Activated CD4-positive, alpha-beta T cell treated with anti-CD3 and anti-CD28 coated beads for 48 hours (primary cell): ENCODE data around the gene ARMC2.
"Not testable (repeated sequence)": the region's sequence is repeated elsewhere in the genome, so short reads cannot be mapped to it uniquely, and the experiment has no call there.

ENCODE experiments used
- DNase-seq: peaks from one replicate; pipeline ENCODE4 v3.0.0-alpha.2; 2020

Gene ARMC2

DNA sequence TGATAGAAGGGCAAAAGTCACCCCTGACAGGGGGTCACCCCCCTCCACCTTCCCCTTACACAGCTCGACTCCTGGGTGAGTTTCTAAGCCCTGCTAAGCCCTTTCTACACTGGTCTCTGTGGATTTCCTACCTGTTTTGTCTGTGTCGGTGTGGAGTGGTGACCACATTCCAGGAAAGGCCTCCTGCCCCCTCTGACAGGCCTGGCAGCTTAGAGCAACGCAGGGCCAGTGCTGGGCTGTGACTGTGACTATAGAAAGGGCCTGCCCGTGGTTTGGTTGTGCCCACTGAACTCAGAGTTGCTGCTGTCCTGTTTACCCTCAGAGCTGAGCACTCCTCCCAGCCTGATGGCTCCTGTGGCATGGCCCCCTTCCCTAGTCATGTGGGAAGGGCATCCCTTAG lies 109.0 kb downstream of the ARMC2 start:
- no peak for DNase-seq

DNA sequence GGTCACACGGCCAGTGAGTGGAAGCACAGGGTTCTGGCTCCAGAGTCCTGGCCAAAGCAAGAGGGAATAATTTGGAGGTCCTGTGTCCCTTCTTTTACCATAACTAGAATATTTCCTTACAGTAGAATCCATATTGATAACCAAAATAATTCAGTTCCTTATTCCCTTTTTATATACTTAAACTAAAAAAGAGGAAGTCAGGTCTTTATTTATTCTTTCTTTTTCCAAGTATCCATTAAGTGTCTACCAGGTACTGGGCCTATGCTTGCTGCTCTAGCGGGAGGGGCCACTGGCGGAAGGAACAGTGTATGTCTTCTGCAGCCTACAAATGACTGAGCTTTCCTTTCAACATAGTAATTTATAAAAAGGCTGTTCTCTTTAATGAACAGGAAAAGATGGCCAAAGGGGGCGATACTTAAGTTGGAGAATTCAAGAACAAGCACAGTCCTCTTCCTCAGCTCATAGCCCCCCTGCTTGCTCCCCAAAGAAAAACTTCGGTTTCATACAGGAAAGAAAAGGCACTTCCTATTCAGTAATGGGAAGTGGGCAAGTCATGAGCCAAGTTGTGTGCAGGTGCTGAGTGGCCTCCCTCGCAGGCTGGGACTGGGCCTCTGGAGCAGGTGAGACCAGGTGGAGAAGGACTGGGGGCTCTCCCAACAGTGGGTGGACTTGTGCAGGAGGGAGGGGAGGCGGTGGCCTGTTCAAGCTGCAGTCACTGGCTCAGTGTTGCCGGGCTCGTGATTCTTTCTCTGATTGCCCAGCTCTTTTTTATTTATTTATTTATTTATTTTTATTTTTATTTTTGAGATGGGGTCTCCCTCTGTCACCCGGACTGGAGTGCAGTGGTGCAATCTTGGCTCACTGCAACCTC lies 110.9 kb downstream of the ARMC2 start:
- DNase-seq, result no peak

DNA sequence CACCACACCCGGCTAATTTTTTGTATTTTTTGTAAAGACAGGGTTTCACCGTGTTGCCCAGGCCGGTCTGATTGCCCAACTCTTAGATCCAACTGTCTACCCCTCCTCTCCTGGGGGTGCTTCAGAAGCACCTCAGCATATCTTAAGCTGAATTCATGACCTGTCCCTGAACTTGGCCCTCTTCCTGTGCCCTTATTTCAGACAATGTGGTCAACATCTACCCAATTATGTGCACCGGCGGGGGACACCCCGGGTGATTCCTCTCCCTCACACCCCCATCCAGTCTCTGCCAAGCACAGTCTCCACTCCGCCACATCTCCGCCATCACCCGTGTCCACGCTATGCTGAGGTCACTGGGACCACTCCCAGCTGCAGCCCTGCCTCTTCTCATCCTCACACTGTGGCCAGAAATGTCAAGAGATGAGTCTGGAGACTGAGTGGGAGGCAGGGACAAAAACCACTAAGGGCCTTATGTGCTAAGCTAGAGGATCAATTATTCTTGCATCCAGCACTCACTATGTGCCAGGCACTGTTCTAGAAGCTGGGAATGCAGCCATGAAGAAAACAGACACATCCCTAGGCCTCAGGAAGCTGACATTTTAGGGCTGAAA lies 111.9 kb downstream of the ARMC2 start:
- DNase-seq, result no peak

DNA sequence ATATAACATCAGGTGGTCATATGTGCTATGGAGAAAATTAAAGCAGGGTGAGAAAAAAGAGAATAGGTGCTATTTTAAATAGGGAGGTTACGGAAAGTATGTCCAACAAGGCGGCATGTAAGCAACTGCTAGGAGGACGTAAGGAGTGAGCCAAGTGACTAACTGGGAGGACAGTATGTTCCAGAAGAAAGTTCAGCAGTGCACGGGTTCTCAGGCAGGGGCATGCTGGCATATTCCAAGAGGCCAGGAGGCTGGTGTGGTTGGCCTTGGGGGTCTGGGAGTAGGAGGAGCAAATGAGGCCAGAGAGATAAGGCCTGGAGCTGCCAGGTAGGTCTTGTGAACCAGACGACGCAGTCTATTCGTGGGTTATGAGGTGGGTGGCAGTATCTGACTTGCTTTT lies 112.4 kb downstream of the ARMC2 start:
- no peak for DNase-seq

DNA sequence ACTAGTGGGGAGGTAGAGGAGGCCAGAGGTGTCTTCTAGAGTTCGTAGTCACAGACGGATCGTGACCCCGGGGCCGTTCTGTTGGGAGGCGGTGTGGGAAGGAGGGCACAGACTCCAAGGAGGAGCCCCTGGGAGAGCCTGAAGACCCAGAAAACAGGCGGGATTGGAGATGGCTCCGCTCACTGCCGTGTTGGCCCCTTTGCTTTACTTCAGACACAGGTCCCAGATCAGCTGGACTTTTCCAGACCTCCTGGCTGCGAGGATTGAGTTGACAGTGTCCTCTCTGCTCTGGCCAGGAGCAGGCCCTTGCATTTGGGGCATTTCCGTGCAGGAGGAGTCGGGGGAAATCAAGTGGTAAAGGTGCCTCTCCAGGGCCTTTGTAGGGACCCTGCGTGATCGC lies 112.9 kb downstream of the ARMC2 start:
- no peak for DNase-seq

DNA sequence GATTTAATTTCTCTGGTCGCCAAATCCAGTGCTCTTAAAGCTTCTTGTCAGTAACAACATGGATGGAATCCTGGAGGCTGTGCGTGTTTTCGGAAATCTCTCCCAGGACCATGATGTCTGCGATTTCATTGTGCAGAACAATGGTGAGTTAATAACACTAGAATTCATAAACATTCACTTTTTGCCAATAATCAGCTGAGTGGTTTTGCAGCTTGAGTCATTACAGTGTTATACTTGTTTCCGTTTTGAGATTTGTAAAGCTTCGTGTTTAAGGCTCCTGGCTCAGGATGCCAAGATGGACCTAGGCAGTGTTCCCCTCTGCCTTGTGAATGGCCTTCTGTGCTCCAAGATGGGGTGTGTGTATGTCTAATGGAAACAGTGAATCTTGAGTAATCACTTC lies 113.8 kb downstream of the ARMC2 start:
- no peak for DNase-seq

DNA sequence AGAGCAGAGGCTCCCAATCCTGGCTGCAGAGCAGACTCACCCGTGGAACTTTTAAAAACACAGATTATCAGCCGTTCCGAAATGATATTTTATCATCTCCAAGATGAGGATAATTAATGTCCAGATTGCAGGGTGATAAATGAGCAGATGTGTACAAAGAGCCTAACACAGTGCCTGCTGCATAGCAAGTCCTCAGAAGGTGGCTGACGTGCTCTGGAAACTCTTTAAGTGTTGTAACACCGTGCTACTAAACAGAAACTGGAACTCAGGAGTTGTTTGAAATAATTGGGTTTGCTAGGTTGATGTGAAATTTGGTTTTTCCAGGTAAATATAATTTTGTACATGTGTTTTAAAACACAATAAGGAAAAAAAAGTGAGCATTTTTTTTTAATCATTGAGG lies 118.0 kb downstream of the ARMC2 start:
- DNase-seq, result no peak

DNA sequence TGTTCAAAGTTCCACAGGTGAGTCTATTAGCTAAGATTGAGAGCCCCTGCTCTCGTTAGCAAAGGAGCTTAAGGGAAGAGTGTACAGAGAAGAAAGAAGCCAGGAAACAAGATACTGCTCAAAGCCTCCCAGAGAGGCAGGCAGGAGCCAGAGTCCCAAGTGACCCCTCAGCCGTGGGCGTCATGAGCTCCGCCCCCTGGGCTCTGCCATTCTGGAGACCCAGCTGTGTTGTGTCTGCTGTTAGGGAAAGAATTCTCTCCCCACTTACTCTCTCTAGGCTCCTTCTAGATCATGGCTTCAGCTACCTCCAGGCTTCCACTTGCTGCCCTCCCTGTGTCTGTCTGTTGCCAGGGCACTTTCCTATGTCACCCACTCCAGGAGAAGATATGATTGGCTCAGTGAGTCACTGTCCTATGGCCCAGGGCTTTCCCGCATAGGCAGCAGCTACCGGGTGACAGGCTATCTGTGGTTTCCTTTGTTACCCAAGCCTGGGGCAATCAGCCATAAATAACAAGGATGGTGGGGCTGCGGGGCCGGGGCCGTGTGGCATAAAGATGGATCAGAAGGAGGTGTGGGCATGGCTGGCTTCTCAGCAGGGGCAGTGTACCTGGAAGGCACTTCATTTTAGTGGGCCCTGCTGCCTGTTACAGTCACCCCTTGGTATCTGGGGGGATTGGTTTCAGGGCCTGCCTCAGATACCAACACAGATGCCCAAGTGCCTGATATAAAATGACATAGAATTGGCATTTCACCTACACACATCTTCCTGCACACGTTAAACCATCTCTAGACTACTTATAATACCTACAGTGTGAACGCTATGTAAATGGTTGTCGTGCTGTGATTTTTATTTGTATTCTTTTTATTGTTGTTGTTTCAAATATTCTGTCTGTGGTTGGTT lies 118.9 kb downstream of the ARMC2 start:
- DNase-seq, result peak; percentile 35

DNA sequence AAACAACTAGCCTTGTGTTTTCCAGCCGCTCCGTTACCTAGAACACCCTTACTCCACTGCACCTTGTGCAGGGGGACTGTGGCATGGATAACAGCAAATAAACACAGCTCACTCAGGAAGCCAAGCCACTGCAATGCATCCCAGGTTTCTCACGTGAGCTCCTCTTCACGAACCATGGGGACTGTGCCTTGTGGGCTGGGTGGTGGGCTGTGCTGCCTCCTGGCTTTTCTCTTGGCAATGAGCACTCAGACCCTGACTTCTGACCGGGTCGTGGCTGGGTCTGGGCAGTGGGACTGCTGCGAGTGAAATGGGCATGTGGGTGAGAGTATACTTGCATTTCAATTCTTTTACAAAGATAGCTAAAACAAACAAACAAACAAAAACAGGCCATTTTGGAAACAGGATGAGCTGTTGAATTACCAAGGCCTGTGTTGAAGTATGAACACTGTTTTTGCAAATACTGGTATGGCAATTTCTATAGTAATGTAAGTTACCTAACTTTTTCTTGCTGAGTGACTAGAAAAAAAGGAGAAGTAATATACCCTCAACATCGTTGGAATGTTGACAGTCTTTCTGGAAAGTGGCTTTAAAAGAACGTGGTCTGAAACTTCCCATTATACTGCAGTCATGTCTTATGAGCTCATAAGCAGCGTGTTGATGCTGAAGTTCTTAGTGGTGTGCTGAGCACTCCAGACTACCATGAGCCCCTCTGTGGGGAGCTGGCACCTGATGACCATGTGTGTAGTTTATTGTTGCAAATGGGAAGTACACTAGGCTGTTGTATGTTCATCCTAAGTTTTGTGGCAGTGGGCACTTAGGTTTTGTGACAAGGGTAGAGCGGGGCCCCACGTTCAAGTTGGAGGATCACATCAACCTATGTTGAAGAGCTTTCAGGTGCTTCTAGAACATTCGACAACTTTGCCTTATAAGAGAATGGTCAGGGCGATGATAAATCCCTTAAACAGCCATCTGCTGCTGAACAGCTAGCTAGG lies 120.4 kb downstream of the ARMC2 start:
- no peak for DNase-seq

DNA sequence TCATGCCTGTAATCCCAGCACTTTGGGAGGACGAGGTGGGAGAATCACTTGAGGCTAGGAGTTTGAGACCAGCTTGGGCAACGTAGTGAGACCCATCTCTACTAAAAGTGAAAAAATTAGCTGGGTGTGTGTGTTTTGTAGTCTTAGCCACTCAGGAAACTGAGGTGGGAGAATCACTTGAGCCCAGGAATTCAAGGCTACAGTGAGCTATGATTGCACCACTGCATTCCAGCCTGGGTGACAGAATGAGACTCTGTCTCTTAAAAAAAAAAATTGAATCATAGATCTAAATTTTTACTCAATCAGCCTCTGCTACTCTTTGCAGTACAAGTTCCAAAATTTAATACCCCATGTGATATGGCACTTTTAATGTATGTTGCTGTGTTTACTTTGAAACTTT lies 121.6 kb downstream of the ARMC2 start:
- no peak for DNase-seq

DNA sequence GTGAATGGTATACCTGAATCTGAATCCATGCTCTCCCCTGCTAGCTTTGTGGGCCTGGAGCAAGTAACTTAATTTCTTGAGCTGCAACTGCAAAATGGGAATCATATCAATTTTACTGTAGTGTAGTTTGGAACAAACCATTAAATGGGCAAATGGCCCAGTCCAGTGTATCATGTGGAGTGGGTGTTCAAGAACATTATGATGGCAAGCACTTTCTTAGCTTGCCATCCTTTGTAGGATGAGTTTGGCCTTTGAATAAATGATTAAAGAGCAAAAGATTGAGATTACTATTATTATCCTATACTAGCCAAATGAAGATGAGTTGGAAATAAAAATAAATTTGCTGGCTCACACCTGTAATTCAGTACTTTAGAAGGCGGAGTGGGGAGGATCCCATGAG lies 126.0 kb downstream of the ARMC2 start:
- no peak for DNase-seq

DNA sequence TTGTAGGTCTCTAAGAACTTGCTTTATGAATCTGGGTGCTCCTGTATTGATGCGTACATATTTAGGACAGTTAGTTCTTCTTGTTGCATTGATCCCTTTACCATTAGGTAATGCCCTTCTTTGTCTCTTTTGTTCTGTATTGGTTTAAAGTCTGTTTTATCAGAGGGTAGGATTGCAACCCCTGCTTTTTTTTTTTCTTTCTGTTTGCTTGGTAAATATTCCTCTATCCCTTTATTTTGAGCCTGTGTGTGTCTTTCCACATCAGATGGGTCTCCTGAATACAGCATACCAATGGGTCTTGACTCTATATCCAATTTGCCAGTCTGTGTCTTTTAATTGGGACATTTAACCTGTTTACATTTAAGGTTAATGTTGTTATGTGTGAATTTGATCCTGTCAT lies 130.4 kb downstream of the ARMC2 start:
- not testable (repeated sequence) for DNase-seq

DNA sequence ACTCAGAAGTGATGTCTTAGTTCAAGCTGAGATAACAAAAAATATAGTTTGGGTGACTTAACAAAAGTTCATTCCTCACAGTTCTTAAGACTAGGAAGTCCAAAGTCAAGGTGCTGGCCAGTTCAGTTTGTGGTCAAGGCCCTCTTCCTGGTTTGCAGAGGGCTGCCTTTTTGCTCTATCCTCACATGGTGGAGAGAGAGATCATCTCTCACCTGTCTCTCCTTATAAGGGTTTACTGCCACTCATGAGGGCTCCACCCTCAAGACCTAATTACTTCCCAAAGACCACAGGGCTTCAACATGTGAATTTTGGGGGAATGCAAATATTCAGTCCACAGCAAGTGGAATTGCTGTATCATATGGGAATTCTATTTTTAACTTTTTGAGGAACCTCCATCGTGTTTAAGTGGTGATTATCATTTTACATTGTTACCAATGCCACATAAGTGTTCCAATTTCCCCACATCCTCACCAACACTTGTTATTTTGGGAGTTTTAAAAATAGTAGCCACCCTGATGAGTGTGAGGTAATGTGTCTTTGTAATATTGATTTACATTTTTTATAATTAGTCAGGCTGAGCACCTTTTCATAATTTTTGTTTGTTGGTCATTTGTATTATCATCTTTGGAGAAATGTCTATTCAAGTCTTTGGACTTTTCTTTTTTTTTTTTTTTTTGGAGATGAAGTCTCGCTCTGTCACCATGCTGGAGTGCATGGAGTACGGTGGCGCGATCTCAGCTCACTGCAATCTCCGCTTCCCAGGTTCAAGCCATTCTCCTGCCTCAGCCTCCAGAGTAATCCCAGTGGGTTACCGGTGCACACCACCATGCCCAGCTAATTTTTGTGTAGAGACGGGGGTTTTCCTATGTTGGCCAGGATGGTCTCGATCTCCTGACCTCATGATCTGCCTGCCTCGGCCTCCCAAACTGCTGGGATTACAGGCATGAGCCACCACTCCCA lies 134.2 kb downstream of the ARMC2 start:
- DNase-seq, result no peak

DNA sequence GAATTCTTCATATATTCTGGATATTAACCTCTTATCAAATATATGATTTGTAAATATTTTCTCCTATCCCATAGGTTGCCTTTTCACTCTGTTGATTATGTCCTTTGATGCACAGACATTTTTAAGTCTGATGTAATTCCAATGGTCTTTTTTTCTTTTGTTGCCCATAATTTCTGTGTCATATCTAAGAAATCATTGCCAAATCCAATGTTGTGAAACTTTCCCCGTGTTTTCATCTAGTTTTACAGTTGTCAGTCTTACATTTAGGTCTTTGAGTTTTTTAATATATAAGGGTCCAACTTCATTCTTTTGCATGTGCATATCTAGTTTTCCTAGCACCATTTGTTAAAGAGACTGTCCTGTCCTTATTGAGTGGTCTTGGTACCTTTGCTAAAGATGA lies 134.9 kb downstream of the ARMC2 start:
- DNase-seq, result no peak

DNA sequence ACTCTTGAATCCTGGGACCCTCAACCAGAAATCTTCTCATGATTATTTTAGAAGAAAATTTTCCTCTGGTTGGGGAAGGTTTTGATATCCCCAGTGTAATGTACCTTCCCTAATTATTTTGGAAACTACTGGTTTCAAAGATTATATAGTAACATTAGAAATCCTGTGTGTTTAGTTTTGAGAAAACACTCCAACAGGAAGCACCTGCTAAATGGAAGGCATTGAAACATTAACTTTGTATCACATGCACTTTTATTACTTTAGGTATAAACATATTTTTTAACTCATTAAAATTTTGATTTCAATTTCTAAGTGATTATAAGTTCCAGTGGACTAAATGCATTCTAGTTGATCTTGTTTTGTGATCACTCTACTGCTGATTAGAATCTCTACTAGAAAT lies 137.1 kb downstream of the ARMC2 start:
- DNase-seq, result no peak

DNA sequence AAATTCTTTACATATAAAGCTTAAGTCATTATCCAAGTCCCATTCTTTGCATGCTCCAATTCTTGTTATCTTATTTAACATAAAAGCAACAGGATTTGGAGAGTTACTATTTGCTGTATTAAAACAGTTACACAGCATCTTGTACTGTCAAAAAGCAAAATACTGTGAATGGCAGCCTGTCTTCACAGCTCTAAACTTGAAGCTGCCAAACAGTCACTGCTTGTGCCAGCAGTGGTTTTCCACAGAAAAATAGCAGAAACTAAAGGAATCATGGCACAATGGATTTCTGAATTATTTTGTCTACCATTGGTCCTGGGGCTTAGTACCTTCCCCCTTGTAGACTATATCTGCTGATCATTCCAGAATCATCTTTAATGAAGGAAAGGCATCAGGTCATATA lies 138.9 kb downstream of the ARMC2 start:
- DNase-seq, result no peak

DNA sequence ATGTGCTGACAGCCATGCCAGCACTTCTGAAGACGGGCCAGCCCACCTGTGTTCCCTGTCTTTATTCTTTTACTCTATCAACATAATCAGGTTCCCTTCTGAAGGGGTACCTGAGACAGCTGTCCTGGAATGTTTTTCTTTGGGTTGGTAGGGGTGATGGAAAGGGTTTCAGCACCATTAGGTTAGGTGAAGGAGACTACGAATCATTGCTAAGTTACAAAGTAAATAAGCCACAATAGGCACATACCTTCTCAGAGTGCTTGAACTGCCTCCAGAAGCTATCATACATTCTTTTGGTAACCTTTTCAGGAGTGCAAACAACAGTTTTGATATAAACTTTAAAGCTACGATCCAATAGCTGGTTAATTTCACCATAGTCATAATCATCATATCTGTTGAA lies 140.1 kb downstream of the ARMC2 start:
- no peak for DNase-seq

DNA sequence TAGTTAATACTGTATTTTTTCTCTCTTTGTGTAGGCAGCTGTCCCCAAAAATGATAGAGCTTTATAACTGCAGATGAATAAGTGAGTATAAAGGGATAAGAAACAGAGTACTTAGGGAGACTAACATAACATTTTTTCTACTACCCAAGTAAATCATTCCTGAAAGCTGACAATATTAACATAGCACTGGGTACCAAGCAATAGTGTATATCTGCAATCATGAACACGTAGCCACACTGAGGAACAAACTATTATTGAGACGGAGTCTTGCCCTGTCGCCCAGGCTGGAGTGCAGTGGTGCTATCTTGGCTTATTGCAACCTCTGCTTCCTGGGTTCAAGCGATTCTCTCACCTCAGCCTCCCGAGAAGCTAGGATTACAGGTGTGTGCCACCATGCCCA lies 140.5 kb downstream of the ARMC2 start:
- no peak for DNase-seq

DNA sequence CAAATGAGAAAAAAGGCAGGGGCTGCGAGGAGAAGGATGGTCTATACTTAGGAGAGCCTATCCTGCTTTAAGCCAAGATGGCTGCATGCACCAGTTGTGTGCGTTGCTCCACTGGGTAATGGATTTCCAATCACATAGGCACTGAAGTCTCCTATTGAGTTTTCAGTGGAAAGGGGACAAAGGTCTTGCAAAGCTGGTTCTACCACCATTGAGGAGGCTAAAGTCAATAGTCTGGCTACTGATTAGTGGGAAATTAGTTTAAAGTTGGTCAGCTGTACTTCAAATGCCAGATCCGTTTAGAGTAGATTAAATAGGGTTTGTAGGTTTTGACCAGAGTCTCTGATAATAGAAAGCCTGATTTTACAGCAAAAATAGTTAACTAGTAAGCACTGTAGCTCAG lies 141.5 kb downstream of the ARMC2 start:
- DNase-seq, result no peak

DNA sequence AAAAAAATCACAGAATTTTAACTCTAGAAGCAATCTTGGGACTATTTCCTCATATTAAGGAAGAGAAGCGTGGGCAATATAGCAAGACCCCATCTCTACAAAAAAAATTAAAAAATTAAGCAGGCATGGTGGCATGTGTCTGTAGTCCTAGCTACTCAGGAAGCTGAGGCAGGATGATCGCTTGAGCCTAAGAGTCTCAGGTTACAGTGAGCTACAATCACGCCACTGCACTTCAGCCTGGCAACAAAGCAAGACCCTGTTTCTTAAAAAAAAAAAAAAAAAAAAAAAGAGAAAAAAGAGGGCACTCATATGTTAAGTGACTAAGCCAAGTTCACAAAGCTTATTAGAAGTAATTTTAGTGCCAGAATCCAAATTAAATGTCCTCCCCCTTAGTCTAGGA lies 145.7 kb downstream of the ARMC2 start:
- no peak for DNase-seq

DNA sequence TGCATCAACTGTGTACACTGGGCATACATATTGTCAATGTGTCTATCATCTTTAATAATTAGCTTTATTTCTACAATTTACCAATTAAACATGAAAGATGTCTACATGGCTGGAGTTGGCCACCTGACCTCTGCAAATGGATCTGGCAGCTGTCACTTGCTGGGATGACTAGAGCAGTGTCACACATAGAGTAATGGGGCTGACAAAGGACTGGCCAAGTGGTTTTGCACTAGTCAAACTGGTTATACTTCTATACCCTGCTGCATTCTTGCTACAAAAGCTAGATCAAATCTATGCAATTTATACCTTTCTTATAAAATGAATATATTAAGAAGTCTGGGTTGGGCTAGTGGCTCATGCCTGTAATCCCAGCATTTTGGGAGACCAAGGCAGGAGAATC lies 147.1 kb downstream of the ARMC2 start:
- no peak for DNase-seq
